Transverse colon (tissue), 4 donors: ENCODE results near the gene AFG1L.

Experiments
- CTCF ChIP-seq, 5 experiments: fragments of 200-600 bp in 3 of 5; fragments of 450-650 bp in 2 of 5; sonication (generic) in 3 of 5; IDR thresholded peaks; 1 replicate in 2 of 5; 2 replicates in 3 of 5; pipeline ENCODE4 v1.5.1; 2016 to 2017; ENCODE audit warnings: antibody characterized with exemption in 5 of 5, inconsistent platforms in 3 of 5, mild to moderate bottlenecking in 2 of 5, moderate library complexity in 1 of 5
- EP300 ChIP-seq: sonication (generic); formaldehyde crosslinking; IDR thresholded peaks from one replicate; pipeline ENCODE4 v1.6.1; 2017; ENCODE audit warnings: antibody characterized with exemption, low read depth
- POLR2A ChIP-seq: fragments of 450-650 bp; IDR thresholded peaks from one replicate; pipeline ENCODE4 v1.6.1; 2016; ENCODE audit warnings: antibody characterized with exemption, mild to moderate bottlenecking, moderate library complexity
- POLR2AphosphoS5 ChIP-seq, 3 donors: sonication (generic); formaldehyde crosslinking; IDR thresholded peaks; one replicate each; pipeline ENCODE4 v1.6.1; 2016; ENCODE audit warnings: antibody characterized with exemption in 3 of 3

- TF ChIP-seq CTCF (IDR thresholded peaks at IDR 0.05) (no peak), EP300 (no peak), POLR2AphosphoS5 (IDR thresholded peaks at IDR 0.05) (no peak), POLR2A (no peak)
Observed at GRCh38 chr6:108395297-108395696, 100.4 kb downstream of the AFG1L start.
